Measurements from ENCODE around the gene SPRY4. TPM values are rescaled to one million over a fixed set of nuclear protein-coding genes. Genes with fewer than 3 reads are reported as not detected.

Gene SPRY4
- total RNA-seq, 1 donor from 2014 or later: 74.2 TPM

- peaks cover 8% of the 10 kb centered on the region for H3K27me3 Mint-ChIP-seq (ENCODE audit: unreplicated experiment)
- peaks cover 69% of the 10 kb centered on the region for H3K4me1 Mint-ChIP-seq (ENCODE audit: unreplicated experiment)
- peaks cover 4% of the 10 kb centered on the region for H3K36me3 Mint-ChIP-seq (ENCODE audit: low read depth, unreplicated experiment)
- no peaks in the 10 kb centered on the region for H3K9me3 Mint-ChIP-seq (ENCODE audit: unreplicated experiment)
- H3K27ac Mint-ChIP-seq (ENCODE audit: unreplicated experiment): peak overlapping the region; percentile 91
- H3K4me3 Mint-ChIP-seq (ENCODE audit: unreplicated experiment): no peak overlapping the region
- TF ChIP-seq CTCF (IDR thresholded peaks at IDR 0.05; ENCODE audit: unreplicated experiment): no peak
- peak; percentile 40 for DNase-seq (ENCODE audit: low spot score)
These were observed 27.9 kb downstream of the SPRY4 start for GRCh38 chr5:142296914-142297417.

- peak overlapping the region; percentile 32 for H3K4me3 Mint-ChIP-seq (ENCODE audit: unreplicated experiment)
- no peaks in the 10 kb centered on the region for H3K9me3 Mint-ChIP-seq (ENCODE audit: unreplicated experiment)
- H3K27me3 Mint-ChIP-seq (ENCODE audit: unreplicated experiment): peaks cover 10% of the 10 kb centered on the region
- peaks cover 71% of the 10 kb centered on the region for H3K4me1 Mint-ChIP-seq (ENCODE audit: unreplicated experiment)
- no peak for TF ChIP-seq CTCF (IDR thresholded peaks at IDR 0.05; ENCODE audit: unreplicated experiment)
- H3K36me3 Mint-ChIP-seq (ENCODE audit: low read depth, unreplicated experiment): peaks cover 4% of the 10 kb centered on the region
- H3K27ac Mint-ChIP-seq (ENCODE audit: unreplicated experiment): peak overlapping the region; percentile 91
- DNase-seq (ENCODE audit: low spot score): no peak
These were observed 28.6 kb downstream of the SPRY4 start for GRCh38 chr5:142295960-142296860.

- H3K9me3 Mint-ChIP-seq (ENCODE audit: unreplicated experiment): no peaks in the 10 kb centered on the region
- H3K27me3 Mint-ChIP-seq (ENCODE audit: unreplicated experiment): peaks cover 10% of the 10 kb centered on the region
- H3K4me1 Mint-ChIP-seq (ENCODE audit: unreplicated experiment): peaks cover 74% of the 10 kb centered on the region
- H3K36me3 Mint-ChIP-seq (ENCODE audit: low read depth, unreplicated experiment): peaks cover 4% of the 10 kb centered on the region
- peak; percentile 56 for DNase-seq (ENCODE audit: low spot score)
- H3K27ac Mint-ChIP-seq (ENCODE audit: unreplicated experiment): peak overlapping the region; percentile 91
- peak overlapping the region; percentile 32 for H3K4me3 Mint-ChIP-seq (ENCODE audit: unreplicated experiment)
- TF ChIP-seq CTCF (IDR thresholded peaks at IDR 0.05; ENCODE audit: unreplicated experiment): no peak
These were observed 29.6 kb downstream of the SPRY4 start for GRCh38 chr5:142295084-142295758.

- H3K36me3 Mint-ChIP-seq (ENCODE audit: low read depth, unreplicated experiment): peaks cover 4% of the 10 kb centered on the region
- no peak for DNase-seq (ENCODE audit: low spot score)
- H3K27ac Mint-ChIP-seq (ENCODE audit: unreplicated experiment): peak overlapping the region; percentile 85
- no peak overlapping the region for H3K4me3 Mint-ChIP-seq (ENCODE audit: unreplicated experiment)
- H3K9me3 Mint-ChIP-seq (ENCODE audit: unreplicated experiment): no peaks in the 10 kb centered on the region
- H3K27me3 Mint-ChIP-seq (ENCODE audit: unreplicated experiment): peaks cover 12% of the 10 kb centered on the region
- TF ChIP-seq CTCF (IDR thresholded peaks at IDR 0.05; ENCODE audit: unreplicated experiment): no peak
- H3K4me1 Mint-ChIP-seq (ENCODE audit: unreplicated experiment): peaks cover 84% of the 10 kb centered on the region
These were observed 31.3 kb downstream of the SPRY4 start for GRCh38 chr5:142293486-142293885.
